Brain microvascular endothelial cell (primary cell): ENCODE results near the gene SIAE.

Experiments
- DNase-seq: peaks from one replicate; pipeline ENCODE4 v3.0.0-alpha.2; 2020
- H3K27ac ChIP-seq: fragments of 250-450 bp; sonication (Bioruptor Pico); 2 replicates; pipeline ENCODE4 v1.5.1; 2020; ENCODE audit warnings: mild to moderate bottlenecking, moderate library complexity
- H3K27me3 ChIP-seq: fragments of 250-450 bp; sonication (Bioruptor Pico); replicated peaks from 2 replicates; pipeline ENCODE4 v1.5.1; 2020; ENCODE audit warnings: mild to moderate bottlenecking
- H3K36me3 ChIP-seq: fragments of 250-450 bp; sonication (Bioruptor Pico); replicated peaks from 2 replicates; pipeline ENCODE4 v1.5.1; 2020; ENCODE audit warnings: mild to moderate bottlenecking
- H3K4me3 ChIP-seq: 2 replicates; pipeline ENCODE4 v1.5.1; 2011; ENCODE audit warnings: low read depth, mild to moderate bottlenecking, control low read depth, low read length, moderate library complexity
- in situ Hi-C: cut with HindIII; loops from 2 replicates; pipeline ENCODE4 v1.10.0; 2017; ENCODE audit warnings: low sequenced_read_pairs, low pct_ligation_motif_present
- TF ChIP-seq, protein P1 (sequence below): IDR thresholded peaks from 2 replicates; pipeline ENCODE4 v1.5.1; 2011; ENCODE audit warnings: low read depth, mild to moderate bottlenecking, moderate library complexity, low read length, control low read depth, inconsistent platforms; ENCODE audit errors: missing control alignments

Gene SIAE

DNA sequence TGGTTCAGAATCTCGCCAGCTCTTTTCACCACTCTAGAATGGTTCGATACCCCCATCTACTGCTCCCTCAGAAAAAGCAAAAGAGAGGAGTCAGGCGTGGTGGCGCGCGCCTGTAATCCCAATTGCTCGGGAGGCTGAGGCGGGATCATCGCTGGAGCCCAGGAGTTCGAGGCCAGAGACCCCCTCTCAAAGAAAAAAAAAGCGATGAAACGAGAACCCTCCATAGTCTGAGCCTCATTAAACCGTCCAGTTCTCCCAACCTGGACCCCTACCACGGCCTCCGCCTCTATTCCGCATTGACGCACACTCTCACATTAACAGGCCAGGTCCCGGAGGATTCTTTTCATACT, 604 bp upstream of the SIAE start:
- no peak for DNase-seq
- Histone ChIP-seq H3K36me3 (no peaks in the 10 kb centered on the region), H3K4me3 (peak overlapping the region; percentile 76), H3K27ac (peak overlapping the region; percentile 79), H3K27me3 (no peaks in the 10 kb centered on the region)
- TF ChIP-seq, protein P1, sequence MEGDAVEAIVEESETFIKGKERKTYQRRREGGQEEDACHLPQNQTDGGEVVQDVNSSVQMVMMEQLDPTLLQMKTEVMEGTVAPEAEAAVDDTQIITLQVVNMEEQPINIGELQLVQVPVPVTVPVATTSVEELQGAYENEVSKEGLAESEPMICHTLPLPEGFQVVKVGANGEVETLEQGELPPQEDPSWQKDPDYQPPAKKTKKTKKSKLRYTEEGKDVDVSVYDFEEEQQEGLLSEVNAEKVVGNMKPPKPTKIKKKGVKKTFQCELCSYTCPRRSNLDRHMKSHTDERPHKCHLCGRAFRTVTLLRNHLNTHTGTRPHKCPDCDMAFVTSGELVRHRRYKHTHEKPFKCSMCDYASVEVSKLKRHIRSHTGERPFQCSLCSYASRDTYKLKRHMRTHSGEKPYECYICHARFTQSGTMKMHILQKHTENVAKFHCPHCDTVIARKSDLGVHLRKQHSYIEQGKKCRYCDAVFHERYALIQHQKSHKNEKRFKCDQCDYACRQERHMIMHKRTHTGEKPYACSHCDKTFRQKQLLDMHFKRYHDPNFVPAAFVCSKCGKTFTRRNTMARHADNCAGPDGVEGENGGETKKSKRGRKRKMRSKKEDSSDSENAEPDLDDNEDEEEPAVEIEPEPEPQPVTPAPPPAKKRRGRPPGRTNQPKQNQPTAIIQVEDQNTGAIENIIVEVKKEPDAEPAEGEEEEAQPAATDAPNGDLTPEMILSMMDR, result no peak
- in situ Hi-C loops, result no loop called here

DNA sequence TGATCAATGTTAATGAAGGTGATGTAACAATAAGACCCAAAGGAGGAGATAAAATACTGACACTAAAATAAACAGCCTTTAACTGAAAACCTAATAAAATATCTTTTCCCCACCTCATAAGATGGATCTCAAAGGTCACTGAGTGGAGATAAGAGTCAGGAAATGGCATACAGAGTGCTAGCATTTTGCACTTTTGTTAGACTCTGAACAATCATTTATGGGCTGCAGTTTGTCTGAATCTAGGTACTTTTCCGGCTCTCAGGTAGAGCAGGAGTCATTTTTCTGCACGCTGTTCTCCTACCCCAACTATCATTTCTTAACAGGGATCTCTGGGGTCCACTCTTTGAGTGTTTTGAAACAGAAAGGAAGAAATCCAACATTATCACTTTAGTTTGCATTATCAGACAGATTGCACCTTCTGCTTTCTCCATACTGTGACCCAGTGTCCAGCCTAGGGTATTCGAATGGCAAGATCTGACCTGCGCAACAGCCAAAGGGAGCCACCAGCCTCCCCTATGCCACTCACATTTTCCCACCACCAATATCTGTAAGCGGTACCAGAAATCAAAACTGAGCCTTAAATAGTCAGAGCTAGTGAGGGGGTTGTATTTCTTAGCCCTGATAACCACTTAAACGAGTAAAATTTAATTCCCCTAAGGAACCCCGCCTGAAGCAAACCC, 863 bp downstream of the SIAE start:
- TF ChIP-seq, protein P1, result no peak
- no peak overlapping the region for H3K27ac ChIP-seq

GRCh38 chr11:124670732-124671131, 2.8 kb downstream of the SIAE start:
- TF ChIP-seq, protein P1, result peak; percentile 4
- Histone ChIP-seq H3K27me3 (no peaks in the 10 kb centered on the region), H3K27ac (no peak overlapping the region), H3K4me3 (no peak overlapping the region), H3K36me3 (no peaks in the 10 kb centered on the region)
- DNase-seq, result no peak
- in situ Hi-C loops, result no loop called here

More for the DNA sequence above, 863 bp downstream of the SIAE start:
- H3K36me3 ChIP-seq, result no peaks in the 10 kb centered on the region
- H3K27me3 ChIP-seq, result no peaks in the 10 kb centered on the region
- H3K4me3 ChIP-seq, result peak overlapping the region; percentile 76
- DNase-seq, result no peak
- in situ Hi-C loops, result no loop called here

GRCh38 chr11:124669193-124669592, 4.3 kb downstream of the SIAE start:
- Histone ChIP-seq H3K36me3 (no peaks in the 10 kb centered on the region), H3K4me3 (no peak overlapping the region), H3K27me3 (no peaks in the 10 kb centered on the region), H3K27ac (no peak overlapping the region)
- TF ChIP-seq, protein P1, result peak; percentile 81
- in situ Hi-C loops, result no loop called here
- DNase-seq, result peak; percentile 44

GRCh38 chr11:124667601-124668000, 5.9 kb downstream of the SIAE start:
- H3K36me3 ChIP-seq, result no peaks in the 10 kb centered on the region
- no peak overlapping the region for H3K27ac ChIP-seq
- TF ChIP-seq, protein P1, result no peak
- in situ Hi-C loops, result no loop called here
- no peak overlapping the region for H3K4me3 ChIP-seq
- no peak for DNase-seq
- H3K27me3 ChIP-seq, result no peaks in the 10 kb centered on the region

GRCh38 chr11:124663861-124664260, 9.7 kb downstream of the SIAE start:
- Histone ChIP-seq H3K27ac (no peak overlapping the region), H3K27me3 (no peaks in the 10 kb centered on the region), H3K4me3 (no peak overlapping the region), H3K36me3 (no peaks in the 10 kb centered on the region)
- no peak for DNase-seq
- TF ChIP-seq, protein P1, result no peak
- in situ Hi-C loops, result no loop called here
